ENCODE measurements around the gene JHY. TPM values are rescaled to one million over a fixed set of nuclear protein-coding genes. Genes with fewer than 3 reads are reported as not detected.

Gene JHY
- total and polyA plus RNA-seq, 2 donors (not counting 1 experiment from before 2014, with no cell fraction given): 2.3 to 5.1 TPM

- no peaks in the 10 kb centered on the region for H3K36me3 ChIP-seq (replicated peaks in 1 of 2; ENCODE audit: control extremely low read depth in 1 of 2, control insufficient read depth in 1 of 2, extremely low read depth in 1 of 2, insufficient read depth in 2 of 2, low read length in 1 of 2)
Measured at GRCh38 chr11:122872046-122872445, 10.5 kb upstream of the JHY start.

DNA sequence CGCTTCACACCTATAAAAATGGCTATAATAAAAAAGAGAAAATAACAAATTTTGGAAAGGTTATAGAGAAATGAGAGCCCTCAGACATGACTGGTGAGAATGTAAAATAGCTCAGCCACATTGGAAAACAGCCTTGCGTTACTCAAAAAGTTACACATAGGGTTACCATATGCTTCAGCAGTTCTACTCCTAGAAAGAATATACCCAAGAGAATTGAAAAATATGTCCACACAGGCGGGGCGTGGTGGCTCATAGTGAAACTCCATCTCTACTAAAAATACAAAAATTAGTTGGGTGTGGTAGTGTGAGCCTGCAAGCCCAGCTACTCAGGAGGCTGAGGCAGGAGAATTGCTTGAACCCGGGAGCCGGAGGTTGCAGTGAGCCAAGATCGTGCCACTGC, 7.6 kb upstream of the JHY start:
- H3K36me3 ChIP-seq (replicated peaks in 1 of 2; ENCODE audit: control extremely low read depth in 1 of 2, control insufficient read depth in 1 of 2, extremely low read depth in 1 of 2, insufficient read depth in 2 of 2, low read length in 1 of 2): no peaks in the 10 kb centered on the region

More at GRCh38 chr11:122872046-122872445, 10.5 kb upstream of the JHY start:
- H3K4me1 ChIP-seq (ENCODE audit: control insufficient read depth in 2 of 2, insufficient read depth in 2 of 2, low read length in 2 of 2): peaks cover 0 to 3% of the 10 kb centered on the region in 2 donors
- H2AFZ ChIP-seq (ENCODE audit: insufficient read depth, low read depth, low read length, poor library complexity, severe bottlenecking): no peak overlapping the region
- H3K4me1 Mint-ChIP-seq: peaks cover 8% of the 10 kb centered on the region
- no peak overlapping the region for H3K27ac Mint-ChIP-seq
- POLR2A ChIA-PET: no interaction called here
- TF ChIP-seq, protein P1, sequence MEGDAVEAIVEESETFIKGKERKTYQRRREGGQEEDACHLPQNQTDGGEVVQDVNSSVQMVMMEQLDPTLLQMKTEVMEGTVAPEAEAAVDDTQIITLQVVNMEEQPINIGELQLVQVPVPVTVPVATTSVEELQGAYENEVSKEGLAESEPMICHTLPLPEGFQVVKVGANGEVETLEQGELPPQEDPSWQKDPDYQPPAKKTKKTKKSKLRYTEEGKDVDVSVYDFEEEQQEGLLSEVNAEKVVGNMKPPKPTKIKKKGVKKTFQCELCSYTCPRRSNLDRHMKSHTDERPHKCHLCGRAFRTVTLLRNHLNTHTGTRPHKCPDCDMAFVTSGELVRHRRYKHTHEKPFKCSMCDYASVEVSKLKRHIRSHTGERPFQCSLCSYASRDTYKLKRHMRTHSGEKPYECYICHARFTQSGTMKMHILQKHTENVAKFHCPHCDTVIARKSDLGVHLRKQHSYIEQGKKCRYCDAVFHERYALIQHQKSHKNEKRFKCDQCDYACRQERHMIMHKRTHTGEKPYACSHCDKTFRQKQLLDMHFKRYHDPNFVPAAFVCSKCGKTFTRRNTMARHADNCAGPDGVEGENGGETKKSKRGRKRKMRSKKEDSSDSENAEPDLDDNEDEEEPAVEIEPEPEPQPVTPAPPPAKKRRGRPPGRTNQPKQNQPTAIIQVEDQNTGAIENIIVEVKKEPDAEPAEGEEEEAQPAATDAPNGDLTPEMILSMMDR (IDR thresholded peaks at IDR 0.05): no peak
- TF ChIP-seq EZH2 (IDR thresholded peaks at IDR 0.05; ENCODE audit: borderline replicate concordance, insufficient read depth, low read depth, low read length, poor library complexity, severe bottlenecking): no peak
- no peak for ATAC-seq (ENCODE audit: low read depth)
- intact Hi-C loops (cut with micrococcal nuclease): no loop called here
- peaks cover 0 to 3% (median 0%) of the 10 kb centered on the region in 4 experiments for H3K27me3 ChIP-seq (replicated peaks in 1 of 4; ENCODE audit: control extremely low read depth in 1 of 4, control insufficient read depth in 3 of 4, insufficient read depth in 4 of 4, low read length in 3 of 4)
- H3K27me3 Mint-ChIP-seq: peaks cover 25% of the 10 kb centered on the region
- no peak overlapping the region for H3K4me3 ChIP-seq (ENCODE audit: control extremely low read depth in 1 of 5, extremely low read depth in 1 of 5, insufficient read depth in 1 of 5, low read depth in 2 of 5, low read length in 4 of 5)
- no peak overlapping the region for H3K9ac ChIP-seq (ENCODE audit: low read length)
- CTCF ChIA-PET: interaction anchor here (1.4 kb wide), 1 partner anchor 151 kb away, joined by 3 read pairs; no protein-coding TSS in a partner anchor
- H3K4me2 ChIP-seq (replicated peaks; ENCODE audit: low read depth, low read length, poor library complexity, severe bottlenecking): no peak overlapping the region
- H3K79me2 ChIP-seq (ENCODE audit: control insufficient read depth, insufficient read depth, low read length): no peaks in the 10 kb centered on the region
- H3K4me3 Mint-ChIP-seq: no peak overlapping the region
- no peak for DNase-seq
- no peak overlapping the region for H3K27ac ChIP-seq (ENCODE audit: low read length in 2 of 2)
- H4K20me1 ChIP-seq (ENCODE audit: control insufficient read depth, insufficient read depth, low read length, poor library complexity, severe bottlenecking): no peaks in the 10 kb centered on the region
- 100% methylated on average over 1 of the region's 3 CpGs for WGBS (ENCODE audit: insufficient coverage)
- no peaks in the 10 kb centered on the region for H3K9me3 ChIP-seq (ENCODE audit: control extremely low read depth in 1 of 3, control insufficient read depth in 2 of 3, insufficient read depth in 1 of 3, low read length in 2 of 3)
- H3K9me3 Mint-ChIP-seq (ENCODE audit: insufficient read depth): no peaks in the 10 kb centered on the region

More for the DNA sequence above, 7.6 kb upstream of the JHY start:
- Mint-ChIP-seq H3K27ac (no peak overlapping the region), H3K4me3 (no peak overlapping the region), H3K27me3 (peaks cover 15% of the 10 kb centered on the region), H3K9me3 (ENCODE audit: insufficient read depth) (no peaks in the 10 kb centered on the region), H3K4me1 (peaks cover 12% of the 10 kb centered on the region)
- Histone ChIP-seq H3K4me1 (ENCODE audit: control insufficient read depth in 2 of 2, insufficient read depth in 2 of 2, low read length in 2 of 2) (peaks cover 0 to 3% of the 10 kb centered on the region in 2 donors), H3K9ac (ENCODE audit: low read length) (no peak overlapping the region), H3K27me3 (replicated peaks in 1 of 4; ENCODE audit: control extremely low read depth in 1 of 4, control insufficient read depth in 3 of 4, insufficient read depth in 4 of 4, low read length in 3 of 4) (peaks cover 0 to 3% (median 0%) of the 10 kb centered on the region in 4 experiments), H3K4me2 (replicated peaks; ENCODE audit: low read depth, low read length, poor library complexity, severe bottlenecking) (no peak overlapping the region), H2AFZ (ENCODE audit: insufficient read depth, low read depth, low read length, poor library complexity, severe bottlenecking) (no peak overlapping the region), H4K20me1 (ENCODE audit: control insufficient read depth, insufficient read depth, low read length, poor library complexity, severe bottlenecking) (no peaks in the 10 kb centered on the region), H3K79me2 (ENCODE audit: control insufficient read depth, insufficient read depth, low read length) (no peaks in the 10 kb centered on the region), H3K27ac (ENCODE audit: low read length in 2 of 2) (no peak overlapping the region), H3K9me3 (ENCODE audit: control extremely low read depth in 1 of 3, control insufficient read depth in 2 of 3, insufficient read depth in 1 of 3, low read length in 2 of 3) (no peaks in the 10 kb centered on the region), H3K4me3 (ENCODE audit: control extremely low read depth in 1 of 5, extremely low read depth in 1 of 5, insufficient read depth in 1 of 5, low read depth in 2 of 5, low read length in 4 of 5) (no peak overlapping the region)
- POLR2A ChIA-PET: no interaction called here
- CTCF ChIA-PET: interaction anchor here (0.6 to 3.1 kb wide), 3 partner anchors 11 to 148 kb away, joined by 3 to 10 read pairs (median 4); no protein-coding TSS in a partner anchor
- intact Hi-C loops (cut with micrococcal nuclease): no loop called here
- no peak for TF ChIP-seq EZH2 (IDR thresholded peaks at IDR 0.05; ENCODE audit: borderline replicate concordance, insufficient read depth, low read depth, low read length, poor library complexity, severe bottlenecking)
- TF ChIP-seq, protein P1 (IDR thresholded peaks at IDR 0.05): no peak
- no peak for DNase-seq
- ATAC-seq (ENCODE audit: low read depth): no peak
- no CpG with 5 or more reads among the region's 7 CpGs for WGBS (ENCODE audit: insufficient coverage)

Measured in B cell (primary cell).